Measurements from ENCODE around the gene ZBED4.

DNA sequence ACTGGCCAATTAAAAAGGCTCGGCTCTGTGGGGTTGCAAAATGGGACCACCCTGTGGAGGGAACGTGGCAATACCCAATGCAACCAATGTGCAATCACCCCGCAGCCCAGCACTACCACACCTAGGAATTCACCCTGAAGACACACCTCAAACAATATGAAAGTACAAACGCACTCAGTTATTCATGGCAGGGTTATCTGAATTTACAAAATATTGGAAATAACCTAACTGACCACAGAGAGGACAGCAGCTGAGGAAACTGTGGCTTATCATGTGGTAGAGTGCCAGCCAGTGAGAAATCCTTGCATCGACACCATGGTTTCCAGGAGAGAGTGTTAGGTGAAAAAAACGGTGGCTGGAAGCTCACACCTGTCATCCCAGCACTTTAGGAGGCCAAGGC lies 45.9 kb downstream of the ZBED4 start:
- TF ChIP-seq, protein P1, sequence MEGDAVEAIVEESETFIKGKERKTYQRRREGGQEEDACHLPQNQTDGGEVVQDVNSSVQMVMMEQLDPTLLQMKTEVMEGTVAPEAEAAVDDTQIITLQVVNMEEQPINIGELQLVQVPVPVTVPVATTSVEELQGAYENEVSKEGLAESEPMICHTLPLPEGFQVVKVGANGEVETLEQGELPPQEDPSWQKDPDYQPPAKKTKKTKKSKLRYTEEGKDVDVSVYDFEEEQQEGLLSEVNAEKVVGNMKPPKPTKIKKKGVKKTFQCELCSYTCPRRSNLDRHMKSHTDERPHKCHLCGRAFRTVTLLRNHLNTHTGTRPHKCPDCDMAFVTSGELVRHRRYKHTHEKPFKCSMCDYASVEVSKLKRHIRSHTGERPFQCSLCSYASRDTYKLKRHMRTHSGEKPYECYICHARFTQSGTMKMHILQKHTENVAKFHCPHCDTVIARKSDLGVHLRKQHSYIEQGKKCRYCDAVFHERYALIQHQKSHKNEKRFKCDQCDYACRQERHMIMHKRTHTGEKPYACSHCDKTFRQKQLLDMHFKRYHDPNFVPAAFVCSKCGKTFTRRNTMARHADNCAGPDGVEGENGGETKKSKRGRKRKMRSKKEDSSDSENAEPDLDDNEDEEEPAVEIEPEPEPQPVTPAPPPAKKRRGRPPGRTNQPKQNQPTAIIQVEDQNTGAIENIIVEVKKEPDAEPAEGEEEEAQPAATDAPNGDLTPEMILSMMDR (IDR thresholded peaks at IDR 0.05; ENCODE audit: insufficient read depth, low read depth, low read length), result no peak
- TF ChIP-seq EZH2 (IDR thresholded peaks at IDR 0.05; ENCODE audit: insufficient read depth, low read length), result no peak

Data from astrocyte (in vitro differentiated cells and primary cell).